ENCODE data around the gene PID1. TPM values are rescaled to one million over a fixed set of nuclear protein-coding genes. Genes with fewer than 3 reads are reported as not detected.

Gene PID1
- total RNA-seq, 1 experiment from 2014 or later, result 2.6 TPM

DNA sequence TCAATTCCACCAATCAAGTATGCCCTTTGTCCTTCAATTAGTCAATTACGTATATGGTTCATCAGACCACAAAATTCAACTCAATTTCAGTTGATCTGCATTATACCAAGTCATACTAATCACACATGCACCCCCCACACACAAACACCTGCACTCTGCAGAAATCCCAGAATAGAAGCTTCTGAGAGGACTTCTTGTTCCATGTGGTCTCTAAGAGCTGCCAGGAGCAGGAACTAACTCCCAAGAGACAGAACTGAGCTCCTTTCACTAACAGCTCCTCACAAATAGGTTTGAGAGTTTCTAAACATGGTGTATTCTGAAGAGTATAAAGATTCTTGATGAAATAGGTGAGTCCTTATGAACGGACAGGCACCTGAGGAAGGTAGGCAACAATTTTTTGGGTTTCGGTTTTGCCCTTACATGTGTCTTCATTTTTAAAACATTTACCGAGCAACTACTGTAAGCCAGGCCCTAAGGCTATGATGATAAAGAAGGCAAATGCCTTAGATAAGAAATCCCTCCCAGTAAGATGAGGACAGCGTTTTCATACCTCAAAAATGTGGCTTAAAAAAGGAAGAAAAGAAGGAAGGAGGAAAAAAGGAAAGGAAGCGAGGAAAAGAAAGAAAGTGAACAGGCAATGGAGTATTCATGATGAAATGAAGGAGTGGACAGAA, 183.1 kb downstream of the PID1 start:
- no peak overlapping the region for H3K27ac Mint-ChIP-seq
- ChIA-PET CTCF (no interaction called here), POLR2A (no interaction called here)
- DNase-seq (ENCODE audit: low spot score) (no peak), ATAC-seq (no peak)
- H3K9me3 Mint-ChIP-seq, result no peaks in the 10 kb centered on the region
- no peak overlapping the region for H3K4me3 Mint-ChIP-seq
- no peaks in the 10 kb centered on the region for H3K36me3 Mint-ChIP-seq
- H3K4me1 Mint-ChIP-seq, result peaks cover 14% of the 10 kb centered on the region
- H3K27me3 Mint-ChIP-seq (ENCODE audit: low read depth), result no peaks in the 10 kb centered on the region
- TF ChIP-seq TEAD1 (CRISPR knock-in tag; IDR thresholded peaks at IDR 0.05), result no peak
- no peak for TF ChIP-seq IRF2 (CRISPR knock-in tag; IDR thresholded peaks at IDR 0.05; ENCODE audit: borderline replicate concordance, low read depth)
- TF ChIP-seq SMAD3 (CRISPR knock-in tag; IDR thresholded peaks at IDR 0.05; ENCODE audit: borderline replicate concordance), result no peak
- TF ChIP-seq ZNF317 (CRISPR knock-in tag; IDR thresholded peaks at IDR 0.05; ENCODE audit: borderline replicate concordance, low read depth), result no peak
- TF ChIP-seq CBFB (CRISPR knock-in tag; IDR thresholded peaks at IDR 0.05; ENCODE audit: low read depth), result no peak
- TF ChIP-seq, protein P1, sequence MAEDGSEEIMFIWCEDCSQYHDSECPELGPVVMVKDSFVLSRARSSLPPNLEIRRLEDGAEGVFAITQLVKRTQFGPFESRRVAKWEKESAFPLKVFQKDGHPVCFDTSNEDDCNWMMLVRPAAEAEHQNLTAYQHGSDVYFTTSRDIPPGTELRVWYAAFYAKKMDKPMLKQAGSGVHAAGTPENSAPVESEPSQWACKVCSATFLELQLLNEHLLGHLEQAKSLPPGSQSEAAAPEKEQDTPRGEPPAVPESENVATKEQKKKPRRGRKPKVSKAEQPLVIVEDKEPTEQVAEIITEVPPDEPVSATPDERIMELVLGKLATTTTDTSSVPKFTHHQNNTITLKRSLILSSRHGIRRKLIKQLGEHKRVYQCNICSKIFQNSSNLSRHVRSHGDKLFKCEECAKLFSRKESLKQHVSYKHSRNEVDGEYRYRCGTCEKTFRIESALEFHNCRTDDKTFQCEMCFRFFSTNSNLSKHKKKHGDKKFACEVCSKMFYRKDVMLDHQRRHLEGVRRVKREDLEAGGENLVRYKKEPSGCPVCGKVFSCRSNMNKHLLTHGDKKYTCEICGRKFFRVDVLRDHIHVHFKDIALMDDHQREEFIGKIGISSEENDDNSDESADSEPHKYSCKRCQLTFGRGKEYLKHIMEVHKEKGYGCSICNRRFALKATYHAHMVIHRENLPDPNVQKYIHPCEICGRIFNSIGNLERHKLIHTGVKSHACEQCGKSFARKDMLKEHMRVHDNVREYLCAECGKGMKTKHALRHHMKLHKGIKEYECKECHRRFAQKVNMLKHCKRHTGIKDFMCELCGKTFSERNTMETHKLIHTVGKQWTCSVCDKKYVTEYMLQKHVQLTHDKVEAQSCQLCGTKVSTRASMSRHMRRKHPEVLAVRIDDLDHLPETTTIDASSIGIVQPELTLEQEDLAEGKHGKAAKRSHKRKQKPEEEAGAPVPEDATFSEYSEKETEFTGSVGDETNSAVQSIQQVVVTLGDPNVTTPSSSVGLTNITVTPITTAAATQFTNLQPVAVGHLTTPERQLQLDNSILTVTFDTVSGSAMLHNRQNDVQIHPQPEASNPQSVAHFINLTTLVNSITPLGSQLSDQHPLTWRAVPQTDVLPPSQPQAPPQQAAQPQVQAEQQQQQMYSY (CRISPR knock-in tag; IDR thresholded peaks at IDR 0.05), result no peak
- TF ChIP-seq MYBL2 (CRISPR knock-in tag; IDR thresholded peaks at IDR 0.05), result no peak
- TF ChIP-seq ZNF232 (CRISPR knock-in tag; IDR thresholded peaks at IDR 0.05), result no peak

DNA sequence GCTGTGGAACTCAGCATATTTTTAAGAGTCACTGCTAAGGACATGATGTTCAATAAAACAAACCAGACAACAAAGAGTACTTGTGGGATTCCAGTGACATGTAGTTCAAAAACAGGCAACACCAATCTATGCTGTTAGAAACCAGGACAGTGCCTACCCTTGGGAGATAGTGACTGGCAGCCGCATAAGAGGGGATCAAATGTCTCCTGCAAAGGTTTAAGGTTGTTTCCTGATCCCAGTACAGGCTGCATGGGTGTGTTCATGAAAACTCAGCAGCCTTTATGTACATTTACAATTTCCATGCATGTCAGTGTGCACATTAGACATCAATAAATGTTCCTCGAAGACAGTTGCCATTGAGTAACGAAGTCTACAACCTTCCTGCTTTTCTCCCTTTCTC, 183.8 kb downstream of the PID1 start:
- Mint-ChIP-seq H3K27ac (no peak overlapping the region), H3K36me3 (no peaks in the 10 kb centered on the region), H3K9me3 (peaks cover 6% of the 10 kb centered on the region; the same call in 1 of the 2 replicates), H3K27me3 (ENCODE audit: low read depth) (no peaks in the 10 kb centered on the region), H3K4me3 (no peak overlapping the region), H3K4me1 (peaks cover 14% of the 10 kb centered on the region)
- ATAC-seq, result no peak
- ChIA-PET POLR2A (no interaction called here), CTCF (no interaction called here)
- DNase-seq (ENCODE audit: low spot score), result no peak
- TF ChIP-seq, protein P2, sequence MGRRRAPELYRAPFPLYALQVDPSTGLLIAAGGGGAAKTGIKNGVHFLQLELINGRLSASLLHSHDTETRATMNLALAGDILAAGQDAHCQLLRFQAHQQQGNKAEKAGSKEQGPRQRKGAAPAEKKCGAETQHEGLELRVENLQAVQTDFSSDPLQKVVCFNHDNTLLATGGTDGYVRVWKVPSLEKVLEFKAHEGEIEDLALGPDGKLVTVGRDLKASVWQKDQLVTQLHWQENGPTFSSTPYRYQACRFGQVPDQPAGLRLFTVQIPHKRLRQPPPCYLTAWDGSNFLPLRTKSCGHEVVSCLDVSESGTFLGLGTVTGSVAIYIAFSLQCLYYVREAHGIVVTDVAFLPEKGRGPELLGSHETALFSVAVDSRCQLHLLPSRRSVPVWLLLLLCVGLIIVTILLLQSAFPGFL (CRISPR knock-in tag; IDR thresholded peaks at IDR 0.05; ENCODE audit: borderline replicate concordance), result no peak
- TF ChIP-seq, protein P3, sequence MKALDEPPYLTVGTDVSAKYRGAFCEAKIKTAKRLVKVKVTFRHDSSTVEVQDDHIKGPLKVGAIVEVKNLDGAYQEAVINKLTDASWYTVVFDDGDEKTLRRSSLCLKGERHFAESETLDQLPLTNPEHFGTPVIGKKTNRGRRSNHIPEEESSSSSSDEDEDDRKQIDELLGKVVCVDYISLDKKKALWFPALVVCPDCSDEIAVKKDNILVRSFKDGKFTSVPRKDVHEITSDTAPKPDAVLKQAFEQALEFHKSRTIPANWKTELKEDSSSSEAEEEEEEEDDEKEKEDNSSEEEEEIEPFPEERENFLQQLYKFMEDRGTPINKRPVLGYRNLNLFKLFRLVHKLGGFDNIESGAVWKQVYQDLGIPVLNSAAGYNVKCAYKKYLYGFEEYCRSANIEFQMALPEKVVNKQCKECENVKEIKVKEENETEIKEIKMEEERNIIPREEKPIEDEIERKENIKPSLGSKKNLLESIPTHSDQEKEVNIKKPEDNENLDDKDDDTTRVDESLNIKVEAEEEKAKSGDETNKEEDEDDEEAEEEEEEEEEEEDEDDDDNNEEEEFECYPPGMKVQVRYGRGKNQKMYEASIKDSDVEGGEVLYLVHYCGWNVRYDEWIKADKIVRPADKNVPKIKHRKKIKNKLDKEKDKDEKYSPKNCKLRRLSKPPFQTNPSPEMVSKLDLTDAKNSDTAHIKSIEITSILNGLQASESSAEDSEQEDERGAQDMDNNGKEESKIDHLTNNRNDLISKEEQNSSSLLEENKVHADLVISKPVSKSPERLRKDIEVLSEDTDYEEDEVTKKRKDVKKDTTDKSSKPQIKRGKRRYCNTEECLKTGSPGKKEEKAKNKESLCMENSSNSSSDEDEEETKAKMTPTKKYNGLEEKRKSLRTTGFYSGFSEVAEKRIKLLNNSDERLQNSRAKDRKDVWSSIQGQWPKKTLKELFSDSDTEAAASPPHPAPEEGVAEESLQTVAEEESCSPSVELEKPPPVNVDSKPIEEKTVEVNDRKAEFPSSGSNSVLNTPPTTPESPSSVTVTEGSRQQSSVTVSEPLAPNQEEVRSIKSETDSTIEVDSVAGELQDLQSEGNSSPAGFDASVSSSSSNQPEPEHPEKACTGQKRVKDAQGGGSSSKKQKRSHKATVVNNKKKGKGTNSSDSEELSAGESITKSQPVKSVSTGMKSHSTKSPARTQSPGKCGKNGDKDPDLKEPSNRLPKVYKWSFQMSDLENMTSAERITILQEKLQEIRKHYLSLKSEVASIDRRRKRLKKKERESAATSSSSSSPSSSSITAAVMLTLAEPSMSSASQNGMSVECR (CRISPR knock-in tag; IDR thresholded peaks at IDR 0.05; ENCODE audit: borderline replicate concordance), result no peak
- TF ChIP-seq JUN (CRISPR knock-in tag; IDR thresholded peaks at IDR 0.05) (no peak), ZNF138 (CRISPR knock-in tag; conservative IDR thresholded peaks at IDR 0.05) (no peak), GRHL2 (CRISPR knock-in tag; IDR thresholded peaks at IDR 0.05; ENCODE audit: insufficient replicate concordance, severe bottlenecking) (no peak), NFYB (CRISPR knock-in tag; conservative IDR thresholded peaks at IDR 0.05; ENCODE audit: low read depth) (no peak), EMX1 (CRISPR knock-in tag; IDR thresholded peaks at IDR 0.05) (no peak), JAZF1 (CRISPR knock-in tag; IDR thresholded peaks at IDR 0.05) (no peak), ZNF263 (CRISPR knock-in tag; IDR thresholded peaks at IDR 0.05; ENCODE audit: low read depth) (no peak)
- TF ChIP-seq, protein P4, sequence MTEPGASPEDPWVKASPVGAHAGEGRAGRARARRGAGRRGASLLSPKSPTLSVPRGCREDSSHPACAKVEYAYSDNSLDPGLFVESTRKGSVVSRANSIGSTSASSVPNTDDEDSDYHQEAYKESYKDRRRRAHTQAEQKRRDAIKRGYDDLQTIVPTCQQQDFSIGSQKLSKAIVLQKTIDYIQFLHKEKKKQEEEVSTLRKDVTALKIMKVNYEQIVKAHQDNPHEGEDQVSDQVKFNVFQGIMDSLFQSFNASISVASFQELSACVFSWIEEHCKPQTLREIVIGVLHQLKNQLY (CRISPR knock-in tag; IDR thresholded peaks at IDR 0.05), result no peak
- TF ChIP-seq, protein P5, sequence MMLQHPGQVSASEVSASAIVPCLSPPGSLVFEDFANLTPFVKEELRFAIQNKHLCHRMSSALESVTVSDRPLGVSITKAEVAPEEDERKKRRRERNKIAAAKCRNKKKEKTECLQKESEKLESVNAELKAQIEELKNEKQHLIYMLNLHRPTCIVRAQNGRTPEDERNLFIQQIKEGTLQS (CRISPR knock-in tag; conservative IDR thresholded peaks at IDR 0.05), result no peak
- TF ChIP-seq, protein P6, sequence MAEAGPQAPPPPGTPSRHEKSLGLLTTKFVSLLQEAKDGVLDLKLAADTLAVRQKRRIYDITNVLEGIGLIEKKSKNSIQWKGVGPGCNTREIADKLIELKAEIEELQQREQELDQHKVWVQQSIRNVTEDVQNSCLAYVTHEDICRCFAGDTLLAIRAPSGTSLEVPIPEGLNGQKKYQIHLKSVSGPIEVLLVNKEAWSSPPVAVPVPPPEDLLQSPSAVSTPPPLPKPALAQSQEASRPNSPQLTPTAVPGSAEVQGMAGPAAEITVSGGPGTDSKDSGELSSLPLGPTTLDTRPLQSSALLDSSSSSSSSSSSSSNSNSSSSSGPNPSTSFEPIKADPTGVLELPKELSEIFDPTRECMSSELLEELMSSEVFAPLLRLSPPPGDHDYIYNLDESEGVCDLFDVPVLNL (CRISPR knock-in tag; IDR thresholded peaks at IDR 0.05; ENCODE audit: borderline replicate concordance, low read depth), result no peak
- TF ChIP-seq, protein P7, sequence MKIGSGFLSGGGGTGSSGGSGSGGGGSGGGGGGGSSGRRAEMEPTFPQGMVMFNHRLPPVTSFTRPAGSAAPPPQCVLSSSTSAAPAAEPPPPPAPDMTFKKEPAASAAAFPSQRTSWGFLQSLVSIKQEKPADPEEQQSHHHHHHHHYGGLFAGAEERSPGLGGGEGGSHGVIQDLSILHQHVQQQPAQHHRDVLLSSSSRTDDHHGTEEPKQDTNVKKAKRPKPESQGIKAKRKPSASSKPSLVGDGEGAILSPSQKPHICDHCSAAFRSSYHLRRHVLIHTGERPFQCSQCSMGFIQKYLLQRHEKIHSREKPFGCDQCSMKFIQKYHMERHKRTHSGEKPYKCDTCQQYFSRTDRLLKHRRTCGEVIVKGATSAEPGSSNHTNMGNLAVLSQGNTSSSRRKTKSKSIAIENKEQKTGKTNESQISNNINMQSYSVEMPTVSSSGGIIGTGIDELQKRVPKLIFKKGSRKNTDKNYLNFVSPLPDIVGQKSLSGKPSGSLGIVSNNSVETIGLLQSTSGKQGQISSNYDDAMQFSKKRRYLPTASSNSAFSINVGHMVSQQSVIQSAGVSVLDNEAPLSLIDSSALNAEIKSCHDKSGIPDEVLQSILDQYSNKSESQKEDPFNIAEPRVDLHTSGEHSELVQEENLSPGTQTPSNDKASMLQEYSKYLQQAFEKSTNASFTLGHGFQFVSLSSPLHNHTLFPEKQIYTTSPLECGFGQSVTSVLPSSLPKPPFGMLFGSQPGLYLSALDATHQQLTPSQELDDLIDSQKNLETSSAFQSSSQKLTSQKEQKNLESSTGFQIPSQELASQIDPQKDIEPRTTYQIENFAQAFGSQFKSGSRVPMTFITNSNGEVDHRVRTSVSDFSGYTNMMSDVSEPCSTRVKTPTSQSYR (CRISPR knock-in tag; IDR thresholded peaks at IDR 0.05), result no peak
